GM12874 (cell line): Measurements from ENCODE around the gene TOP3B.

Experiments
- TF ChIP-seq, protein P1 (sequence below): IDR thresholded peaks from 2 replicates; pipeline ENCODE4 v1.5.1; 2011; ENCODE audit warnings: low read depth, mild to moderate bottlenecking, control low read depth, low read length, moderate library complexity; ENCODE audit not compliant: insufficient read depth

Gene TOP3B, protein sequence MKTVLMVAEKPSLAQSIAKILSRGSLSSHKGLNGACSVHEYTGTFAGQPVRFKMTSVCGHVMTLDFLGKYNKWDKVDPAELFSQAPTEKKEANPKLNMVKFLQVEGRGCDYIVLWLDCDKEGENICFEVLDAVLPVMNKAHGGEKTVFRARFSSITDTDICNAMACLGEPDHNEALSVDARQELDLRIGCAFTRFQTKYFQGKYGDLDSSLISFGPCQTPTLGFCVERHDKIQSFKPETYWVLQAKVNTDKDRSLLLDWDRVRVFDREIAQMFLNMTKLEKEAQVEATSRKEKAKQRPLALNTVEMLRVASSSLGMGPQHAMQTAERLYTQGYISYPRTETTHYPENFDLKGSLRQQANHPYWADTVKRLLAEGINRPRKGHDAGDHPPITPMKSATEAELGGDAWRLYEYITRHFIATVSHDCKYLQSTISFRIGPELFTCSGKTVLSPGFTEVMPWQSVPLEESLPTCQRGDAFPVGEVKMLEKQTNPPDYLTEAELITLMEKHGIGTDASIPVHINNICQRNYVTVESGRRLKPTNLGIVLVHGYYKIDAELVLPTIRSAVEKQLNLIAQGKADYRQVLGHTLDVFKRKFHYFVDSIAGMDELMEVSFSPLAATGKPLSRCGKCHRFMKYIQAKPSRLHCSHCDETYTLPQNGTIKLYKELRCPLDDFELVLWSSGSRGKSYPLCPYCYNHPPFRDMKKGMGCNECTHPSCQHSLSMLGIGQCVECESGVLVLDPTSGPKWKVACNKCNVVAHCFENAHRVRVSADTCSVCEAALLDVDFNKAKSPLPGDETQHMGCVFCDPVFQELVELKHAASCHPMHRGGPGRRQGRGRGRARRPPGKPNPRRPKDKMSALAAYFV

DNA sequence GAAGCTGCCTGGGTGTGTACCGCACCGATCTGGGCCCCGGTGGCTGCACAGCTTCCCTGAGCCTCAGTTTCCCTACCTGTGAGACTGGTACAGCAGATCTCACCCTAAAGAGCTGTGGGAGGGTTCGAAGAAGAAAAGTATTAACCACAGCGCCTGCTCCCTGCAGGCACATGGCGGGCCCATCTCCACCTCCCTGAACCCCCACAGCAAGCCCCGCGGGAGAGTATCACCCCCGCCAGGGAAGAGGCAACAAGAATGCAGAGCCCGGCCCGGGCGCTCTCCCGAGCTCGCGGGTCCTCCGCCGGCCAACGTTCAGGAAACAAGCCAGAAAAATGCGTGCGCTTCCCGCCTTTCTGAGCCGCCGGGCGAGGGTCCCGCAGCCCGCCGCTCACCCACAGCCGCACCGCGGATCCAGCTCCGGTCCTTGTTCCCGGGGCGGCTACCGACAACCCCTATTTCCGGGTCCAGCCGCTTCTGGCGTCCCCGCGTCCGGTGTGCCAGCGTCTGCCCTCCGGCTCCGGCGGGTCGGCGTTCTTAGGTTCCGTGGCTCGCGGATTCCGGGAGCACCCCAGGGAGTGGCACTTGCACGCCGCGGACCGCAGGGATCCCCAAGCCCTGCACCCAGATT is at the start of gene TOP3B:
Gene TOP3B (minus strand): TSS at position 450 of the 628 bp plus-strand sequence. CDS start 7,078 bp downstream, outside the sequence.
- TF ChIP-seq, protein P1, sequence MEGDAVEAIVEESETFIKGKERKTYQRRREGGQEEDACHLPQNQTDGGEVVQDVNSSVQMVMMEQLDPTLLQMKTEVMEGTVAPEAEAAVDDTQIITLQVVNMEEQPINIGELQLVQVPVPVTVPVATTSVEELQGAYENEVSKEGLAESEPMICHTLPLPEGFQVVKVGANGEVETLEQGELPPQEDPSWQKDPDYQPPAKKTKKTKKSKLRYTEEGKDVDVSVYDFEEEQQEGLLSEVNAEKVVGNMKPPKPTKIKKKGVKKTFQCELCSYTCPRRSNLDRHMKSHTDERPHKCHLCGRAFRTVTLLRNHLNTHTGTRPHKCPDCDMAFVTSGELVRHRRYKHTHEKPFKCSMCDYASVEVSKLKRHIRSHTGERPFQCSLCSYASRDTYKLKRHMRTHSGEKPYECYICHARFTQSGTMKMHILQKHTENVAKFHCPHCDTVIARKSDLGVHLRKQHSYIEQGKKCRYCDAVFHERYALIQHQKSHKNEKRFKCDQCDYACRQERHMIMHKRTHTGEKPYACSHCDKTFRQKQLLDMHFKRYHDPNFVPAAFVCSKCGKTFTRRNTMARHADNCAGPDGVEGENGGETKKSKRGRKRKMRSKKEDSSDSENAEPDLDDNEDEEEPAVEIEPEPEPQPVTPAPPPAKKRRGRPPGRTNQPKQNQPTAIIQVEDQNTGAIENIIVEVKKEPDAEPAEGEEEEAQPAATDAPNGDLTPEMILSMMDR: no peak

DNA sequence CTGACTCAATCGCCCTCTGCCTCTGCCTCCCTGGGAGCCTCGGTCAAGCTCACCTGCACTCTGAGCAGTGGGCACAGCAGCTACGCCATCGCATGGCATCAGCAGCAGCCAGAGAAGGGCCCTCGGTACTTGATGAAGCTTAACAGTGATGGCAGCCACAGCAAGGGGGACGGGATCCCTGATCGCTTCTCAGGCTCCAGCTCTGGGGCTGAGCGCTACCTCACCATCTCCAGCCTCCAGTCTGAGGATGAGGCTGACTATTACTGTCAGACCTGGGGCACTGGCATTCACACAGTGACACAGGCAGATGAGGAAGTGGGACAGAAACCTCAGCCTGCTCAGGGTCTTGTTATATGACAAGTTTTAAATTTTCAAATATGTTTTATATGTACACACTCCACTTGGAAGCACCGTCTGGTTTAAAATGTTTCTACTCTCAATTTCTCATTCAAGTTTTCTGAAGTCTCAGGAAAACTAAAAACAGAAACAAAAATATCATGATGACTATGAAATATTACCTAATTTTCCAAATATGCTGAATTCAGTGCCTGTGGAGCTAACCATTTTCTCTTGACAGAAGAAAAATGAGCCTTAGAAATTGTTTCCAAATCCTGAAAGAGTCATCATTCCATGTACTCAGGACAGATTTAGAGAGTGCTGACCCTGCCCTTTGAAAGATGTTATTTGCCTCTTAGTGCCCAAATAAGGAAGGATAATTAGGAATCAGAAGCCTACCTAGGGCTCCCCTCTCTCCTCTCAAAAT is 48.8 kb upstream of the TOP3B start:
- TF ChIP-seq, protein P1: no peak

- TF ChIP-seq, protein P1: peak; percentile 88
These were observed 48.1 kb upstream of the TOP3B start for GRCh38 chr22:22030493-22031182.

- TF ChIP-seq, protein P1: no peak
These were observed 45.4 kb upstream of the TOP3B start for GRCh38 chr22:22027955-22028354.

GRCh38 chr22:22026157-22026831 is 43.7 kb upstream of the TOP3B start:
- TF ChIP-seq, protein P1: no peak
